Stomach (tissue), 9 donors: ENCODE results near the gene PLPP7. TPM values are rescaled to one million over a fixed set of nuclear protein-coding genes. Genes with fewer than 3 reads are reported as not detected.
A peak's percentile ranks its signal among the peaks of the same experiment; 100 is the strongest.

ENCODE experiments used
- DNase-seq, 2 donors: peaks; one replicate each; pipeline versions ENCODE4 v3.0.0 to v3.0.0-alpha.2; 2013 to 2019
- H3K27ac ChIP-seq, 5 donors: fragments of 200-600 bp in 4 of 5; sonication (generic) in 4 of 5; one replicate each; pipeline ENCODE4 v1.5.1; 2013 to 2019; ENCODE audit warnings: mild to moderate bottlenecking in 1 of 5, moderate library complexity in 1 of 5
- H3K27me3 ChIP-seq, 3 donors: fragments of 200-600 bp; sonication (generic); one replicate each; pipeline ENCODE4 v1.5.1; 2017 to 2019; ENCODE audit warnings: mixed run types in 1 of 3
- H3K36me3 ChIP-seq, 4 donors: fragments of 200-600 bp; sonication (generic); 1 replicate in 3 of 4; 2 replicates in 1 of 4; pipeline ENCODE4 v1.5.1; 2016 to 2019
- H3K4me1 ChIP-seq, 4 donors: fragments of 200-600 bp; sonication (generic); one replicate each; pipeline ENCODE4 v1.5.1; 2016 to 2019
- H3K4me3 ChIP-seq, 4 donors: fragments of 200-600 bp; sonication (generic) in 3 of 4; one replicate each; pipeline ENCODE4 v1.5.1; 2016 to 2019; ENCODE audit warnings: mild to moderate bottlenecking in 1 of 4
- H3K9me3 ChIP-seq, 4 donors: fragments of 200-600 bp; sonication (generic); one replicate each; pipeline ENCODE4 v1.5.1; 2016 to 2019
- EP300 ChIP-seq: sonication (generic); formaldehyde crosslinking; IDR thresholded peaks from one replicate; pipeline ENCODE4 v1.6.1; 2017; ENCODE audit warnings: antibody characterized with exemption
- POLR2A ChIP-seq, 4 donors: fragments of 450-650 bp; IDR thresholded peaks; one replicate each; pipeline ENCODE4 v1.6.1; 2016; ENCODE audit warnings: antibody characterized with exemption in 4 of 4, control low read depth in 2 of 4, mild to moderate bottlenecking in 1 of 4, moderate library complexity in 1 of 4
- POLR2AphosphoS5 ChIP-seq, 3 donors: sonication (generic); formaldehyde crosslinking; IDR thresholded peaks; one replicate each; pipeline ENCODE4 v1.6.1; 2016; ENCODE audit warnings: antibody characterized with exemption in 3 of 3
- WGBS, 5 donors: extraction: QIAGEN DNeasy Blood & Tissue Kit in 3 of 5; methylation state at CpG; one replicate each; pipeline versions ENCODE4 v1.1.5 to v1.1.7; 2013 to 2018; 5-methylcytosine and 5-hydroxymethylcytosine counted together
- intact Hi-C: fragments of 100-400 bp; cut with DNase I; formaldehyde crosslinking; loops from one replicate; pipeline ENCODE4 v1.15.1; 2023; ENCODE audit warnings: low total_unique reads
- polyA plus RNA-seq, 3 donors: library from polyadenylated mRNA; stranded (reverse); fragments of 200-250 nt; gene quantifications; one replicate each; pipeline ENCODE4 v1.2.3, GENCODE V29; 2013
- total RNA-seq, 5 donors: library from RNA; depleted of rRNA; stranded (reverse); fragments of >200 nt; gene quantifications; one replicate each; pipeline versions ENCODE4 v1.1.0 to v1.2.3, GENCODE V29; 2014 to 2016
- TF ChIP-seq, protein P1 (sequence below), 7 experiments: fragments of 450-650 bp in 4 of 7; fragments of 200-600 bp in 3 of 7; sonication (generic) in 3 of 7; IDR thresholded peaks; one replicate each; pipeline ENCODE4 v1.5.1; 2016 to 2019; ENCODE audit warnings: antibody characterized with exemption in 7 of 7, control low read depth in 2 of 7, mild to moderate bottlenecking in 1 of 7
- donor health status: healthy with polysubstance abuse.
- donor health status: Bipolar disorder and iron deficiency.
- donor health status: healthy.

Gene PLPP7
- total and polyA plus RNA-seq, 8 donors, result 0.29 to 1.8 (median 1.6) TPM; not detected in 1

DNA sequence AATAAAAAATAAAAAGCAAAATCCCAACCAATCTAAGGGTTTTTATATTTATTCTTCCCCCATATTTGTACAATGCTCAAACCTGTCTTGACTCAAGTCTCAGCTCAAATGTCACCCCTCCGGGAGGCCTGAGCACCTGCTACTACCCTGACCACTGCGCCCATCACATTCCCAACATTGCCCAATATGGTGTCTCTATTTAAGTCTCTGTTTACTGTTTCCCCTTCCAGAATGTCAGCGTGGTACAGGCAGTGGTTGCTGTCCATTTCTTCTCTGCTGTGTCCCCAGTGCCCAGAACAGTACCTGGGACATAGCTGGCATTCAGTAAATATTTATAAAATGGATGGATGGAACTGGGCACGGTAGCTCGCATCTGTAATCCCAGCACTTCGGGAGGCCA, 57.0 kb downstream of the PLPP7 start:
- intact Hi-C loops, result no loop called here
- peaks cover 9 to 21% (median 12%) of the 10 kb centered on the region in 4 donors for H3K4me1 ChIP-seq
- H3K4me3 ChIP-seq, result no peak overlapping the region
- DNase-seq, result no peak
- no peak overlapping the region for H3K27ac ChIP-seq
- WGBS, 5 donors, result 65 to 91% (median 90%) methylated on average over 6 of the region's 6 CpGs
- TF ChIP-seq POLR2AphosphoS5 (IDR thresholded peaks at IDR 0.05), result no peak
- TF ChIP-seq, protein P1, sequence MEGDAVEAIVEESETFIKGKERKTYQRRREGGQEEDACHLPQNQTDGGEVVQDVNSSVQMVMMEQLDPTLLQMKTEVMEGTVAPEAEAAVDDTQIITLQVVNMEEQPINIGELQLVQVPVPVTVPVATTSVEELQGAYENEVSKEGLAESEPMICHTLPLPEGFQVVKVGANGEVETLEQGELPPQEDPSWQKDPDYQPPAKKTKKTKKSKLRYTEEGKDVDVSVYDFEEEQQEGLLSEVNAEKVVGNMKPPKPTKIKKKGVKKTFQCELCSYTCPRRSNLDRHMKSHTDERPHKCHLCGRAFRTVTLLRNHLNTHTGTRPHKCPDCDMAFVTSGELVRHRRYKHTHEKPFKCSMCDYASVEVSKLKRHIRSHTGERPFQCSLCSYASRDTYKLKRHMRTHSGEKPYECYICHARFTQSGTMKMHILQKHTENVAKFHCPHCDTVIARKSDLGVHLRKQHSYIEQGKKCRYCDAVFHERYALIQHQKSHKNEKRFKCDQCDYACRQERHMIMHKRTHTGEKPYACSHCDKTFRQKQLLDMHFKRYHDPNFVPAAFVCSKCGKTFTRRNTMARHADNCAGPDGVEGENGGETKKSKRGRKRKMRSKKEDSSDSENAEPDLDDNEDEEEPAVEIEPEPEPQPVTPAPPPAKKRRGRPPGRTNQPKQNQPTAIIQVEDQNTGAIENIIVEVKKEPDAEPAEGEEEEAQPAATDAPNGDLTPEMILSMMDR (IDR thresholded peaks at IDR 0.05), result no peak
- TF ChIP-seq EP300, result no peak
- TF ChIP-seq POLR2A (IDR thresholded peaks at IDR 0.05), result no peak
- peaks cover 0 to 13% (median 0%) of the 10 kb centered on the region in 3 donors for H3K27me3 ChIP-seq
- no peaks in the 10 kb centered on the region for H3K9me3 ChIP-seq
- no peaks in the 10 kb centered on the region for H3K36me3 ChIP-seq

DNA sequence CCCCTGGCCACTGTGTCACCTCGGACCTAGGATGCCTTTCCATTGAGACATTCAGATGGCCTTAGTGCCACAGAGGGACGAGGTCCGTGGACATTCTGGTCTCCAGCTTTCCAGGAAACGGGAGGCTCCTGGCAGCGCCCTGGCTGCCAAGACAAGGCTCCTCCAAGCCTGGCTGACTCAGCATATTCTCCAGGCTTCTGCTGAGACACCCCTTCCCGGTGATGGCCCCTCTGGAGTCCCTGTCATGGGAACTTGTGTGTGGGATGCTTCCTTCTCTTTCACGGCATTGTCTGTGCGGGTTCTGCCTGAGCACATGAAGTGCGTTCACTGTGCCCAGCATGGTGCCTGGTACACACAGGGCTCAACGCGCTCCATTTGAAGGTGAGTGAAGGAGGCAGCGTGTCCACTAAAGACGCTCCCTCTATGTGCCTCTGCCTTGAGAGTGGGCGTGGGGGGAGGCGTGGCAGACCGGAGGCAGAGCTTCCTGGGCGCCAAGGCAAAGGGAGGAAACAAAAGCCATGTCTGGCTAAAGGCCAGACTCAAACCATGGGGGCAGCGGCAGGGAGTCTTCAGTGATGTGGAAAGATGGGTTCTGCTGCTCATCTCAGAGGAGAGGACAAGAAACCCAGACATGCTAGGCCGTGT, 58.0 kb downstream of the PLPP7 start:
- intact Hi-C loops, result no loop called here
- peaks cover 9 to 21% (median 12%) of the 10 kb centered on the region in 4 donors for H3K4me1 ChIP-seq
- WGBS, 5 donors, result 58 to 70% (median 66%) methylated on average over 18 to 19 of the region's 19 CpGs

DNA sequence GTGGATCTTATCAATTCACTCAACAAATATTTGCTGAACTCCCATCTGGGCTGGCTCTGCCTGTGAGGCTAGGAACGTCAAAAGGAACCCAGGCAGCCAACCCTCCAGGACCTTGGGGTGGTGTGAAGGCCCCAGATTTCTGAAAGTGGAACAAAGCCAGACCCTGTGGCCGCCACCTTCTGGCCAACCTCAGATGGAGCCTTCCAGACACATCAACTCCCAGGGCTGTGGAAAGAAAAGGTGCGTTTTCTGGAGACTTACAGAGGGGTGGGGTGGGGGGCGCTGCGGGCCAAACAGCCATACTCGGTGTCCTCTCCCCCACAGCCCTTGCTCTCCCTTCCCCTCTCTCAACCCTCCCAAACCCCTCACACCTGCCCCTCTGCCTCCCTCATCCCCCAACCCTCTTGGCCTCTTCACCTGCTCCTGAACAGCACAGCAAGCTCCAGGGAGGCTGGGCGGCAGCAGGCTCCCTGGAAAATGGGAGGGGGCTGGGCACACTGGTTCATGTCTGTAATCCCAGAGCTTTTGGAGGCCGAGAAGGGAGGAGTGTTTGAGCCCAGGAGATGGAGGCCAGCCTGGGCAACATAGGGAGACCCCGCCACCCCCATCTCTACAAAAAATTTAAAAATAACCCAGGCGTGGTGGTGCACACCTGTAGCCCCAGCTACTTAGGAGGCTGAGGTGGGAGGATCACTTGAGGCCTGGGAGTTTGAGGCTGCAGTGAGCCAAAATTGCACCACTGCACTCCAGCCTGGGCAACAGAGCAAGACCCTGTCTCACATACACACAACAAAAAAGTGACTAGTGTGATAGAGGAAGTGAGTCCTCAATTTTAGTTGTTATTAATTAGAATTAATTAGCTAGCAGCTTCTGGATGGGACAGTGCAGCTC, 59.4 kb downstream of the PLPP7 start:
- peaks cover 0 to 13% (median 0%) of the 10 kb centered on the region in 3 donors for H3K27me3 ChIP-seq
- H3K9me3 ChIP-seq, result no peaks in the 10 kb centered on the region
- peaks cover 9 to 21% (median 12%) of the 10 kb centered on the region in 4 donors for H3K4me1 ChIP-seq
- no peak for DNase-seq
- no peak overlapping the region for H3K4me3 ChIP-seq
- WGBS, 5 donors, result 57 to 69% (median 64%) methylated on average over 9 to 10 of the region's 10 CpGs
- no peak for TF ChIP-seq POLR2A (IDR thresholded peaks at IDR 0.05)
- no peak overlapping the region for H3K27ac ChIP-seq
- intact Hi-C loops, result no loop called here
- H3K36me3 ChIP-seq, result no peaks in the 10 kb centered on the region

More for the DNA sequence above, 58.0 kb downstream of the PLPP7 start:
- Histone ChIP-seq H3K36me3 (no peaks in the 10 kb centered on the region), H3K4me3 (no peak overlapping the region), H3K9me3 (no peaks in the 10 kb centered on the region), H3K27ac (no peak overlapping the region), H3K27me3 (peaks cover 0 to 13% (median 0%) of the 10 kb centered on the region in 3 donors)
- TF ChIP-seq, protein P1 (IDR thresholded peaks at IDR 0.05), result no peak
- no peak for TF ChIP-seq POLR2AphosphoS5 (IDR thresholded peaks at IDR 0.05)
- TF ChIP-seq EP300, result no peak
- no peak for TF ChIP-seq POLR2A (IDR thresholded peaks at IDR 0.05)
- DNase-seq, result no peak

DNA sequence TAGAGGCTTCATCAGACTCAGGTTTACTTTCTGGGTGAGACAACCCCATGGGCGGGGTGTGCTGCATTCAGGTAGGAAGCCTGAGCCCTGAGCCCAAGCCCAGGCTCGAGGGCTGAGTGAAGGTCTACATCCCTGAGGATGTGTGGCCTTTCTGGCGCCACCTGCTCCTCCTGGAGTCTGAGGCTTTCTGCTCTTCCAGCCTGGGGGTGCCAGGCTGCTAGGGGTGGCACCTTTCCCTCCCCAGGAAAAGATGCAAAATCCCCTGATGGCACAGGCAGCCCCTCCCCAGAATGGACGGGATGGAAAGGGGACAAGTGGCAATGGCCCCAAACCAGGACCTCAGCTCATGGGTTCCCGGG, 60.0 kb downstream of the PLPP7 start:
- 20 to 55% (median 54%) methylated on average over 1 to 5 of the region's 5 CpGs for WGBS, 5 donors
- peak overlapping the region in 2 of 4 donors; percentile 29 to 37 for H3K4me3 ChIP-seq
- H3K36me3 ChIP-seq, result no peaks in the 10 kb centered on the region
- no peak overlapping the region for H3K27ac ChIP-seq
- H3K4me1 ChIP-seq, result peaks cover 9 to 21% (median 12%) of the 10 kb centered on the region in 4 donors
- TF ChIP-seq POLR2AphosphoS5 (IDR thresholded peaks at IDR 0.05), result no peak
- TF ChIP-seq, protein P1 (IDR thresholded peaks at IDR 0.05), result no peak
- no peak for TF ChIP-seq POLR2A (IDR thresholded peaks at IDR 0.05)
- no peak for TF ChIP-seq EP300
- intact Hi-C loops, result no loop called here
- H3K9me3 ChIP-seq, result no peaks in the 10 kb centered on the region
- no peak for DNase-seq
- H3K27me3 ChIP-seq, result peaks cover 0 to 13% (median 0%) of the 10 kb centered on the region in 3 donors
